GM12874 (cell line): ENCODE data around the gene SRD5A3.
A peak's percentile ranks its signal among the peaks of the same experiment; 100 is the strongest.

Source experiments
- TF ChIP-seq, protein P1 (sequence below): IDR thresholded peaks from 2 replicates; pipeline ENCODE4 v1.5.1; 2011; ENCODE audit warnings: low read depth, mild to moderate bottlenecking, control low read depth, low read length, moderate library complexity; ENCODE audit not compliant: insufficient read depth

The SRD5A3 gene

DNA sequence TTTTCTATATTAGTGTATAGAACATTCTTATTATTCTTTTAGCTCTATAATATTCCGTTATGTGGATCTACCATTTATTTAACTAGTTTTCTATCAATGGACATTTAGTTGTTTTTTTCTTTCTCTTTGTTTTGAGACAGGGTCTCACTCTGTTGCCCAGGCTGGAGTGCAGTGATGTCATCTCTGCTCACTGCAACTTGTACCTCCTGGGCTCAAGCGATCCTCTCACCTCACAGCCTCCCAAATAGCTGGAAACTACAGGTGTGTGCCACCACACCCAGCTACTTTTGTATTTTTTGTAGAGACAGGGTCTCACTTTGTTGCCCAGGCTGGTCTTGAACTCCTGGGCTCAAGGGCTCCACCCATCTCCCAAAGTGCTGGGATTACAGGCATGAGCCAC lies 60.5 kb downstream of the SRD5A3 start:
- TF ChIP-seq, protein P1, sequence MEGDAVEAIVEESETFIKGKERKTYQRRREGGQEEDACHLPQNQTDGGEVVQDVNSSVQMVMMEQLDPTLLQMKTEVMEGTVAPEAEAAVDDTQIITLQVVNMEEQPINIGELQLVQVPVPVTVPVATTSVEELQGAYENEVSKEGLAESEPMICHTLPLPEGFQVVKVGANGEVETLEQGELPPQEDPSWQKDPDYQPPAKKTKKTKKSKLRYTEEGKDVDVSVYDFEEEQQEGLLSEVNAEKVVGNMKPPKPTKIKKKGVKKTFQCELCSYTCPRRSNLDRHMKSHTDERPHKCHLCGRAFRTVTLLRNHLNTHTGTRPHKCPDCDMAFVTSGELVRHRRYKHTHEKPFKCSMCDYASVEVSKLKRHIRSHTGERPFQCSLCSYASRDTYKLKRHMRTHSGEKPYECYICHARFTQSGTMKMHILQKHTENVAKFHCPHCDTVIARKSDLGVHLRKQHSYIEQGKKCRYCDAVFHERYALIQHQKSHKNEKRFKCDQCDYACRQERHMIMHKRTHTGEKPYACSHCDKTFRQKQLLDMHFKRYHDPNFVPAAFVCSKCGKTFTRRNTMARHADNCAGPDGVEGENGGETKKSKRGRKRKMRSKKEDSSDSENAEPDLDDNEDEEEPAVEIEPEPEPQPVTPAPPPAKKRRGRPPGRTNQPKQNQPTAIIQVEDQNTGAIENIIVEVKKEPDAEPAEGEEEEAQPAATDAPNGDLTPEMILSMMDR, result no peak

DNA sequence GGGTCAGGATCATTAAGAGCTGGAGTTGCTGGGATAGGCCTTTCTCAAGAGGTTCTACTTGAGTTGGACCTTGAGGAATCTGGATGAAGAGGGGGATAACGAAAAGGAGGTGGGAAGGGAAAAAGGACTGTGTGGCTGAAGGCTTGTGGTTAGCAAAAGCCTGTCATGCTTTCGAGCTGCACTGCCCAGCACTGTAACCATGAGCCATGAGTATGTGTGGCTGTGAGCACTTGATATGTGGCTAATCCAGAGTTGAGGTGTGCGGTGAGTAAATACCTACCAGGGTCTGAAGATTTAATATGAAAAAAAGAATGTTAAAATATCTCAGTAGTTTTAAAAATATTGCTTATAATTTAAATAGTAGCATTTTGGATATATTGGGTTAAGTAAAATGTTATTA lies 61.1 kb downstream of the SRD5A3 start:
- TF ChIP-seq, protein P1, result no peak

DNA sequence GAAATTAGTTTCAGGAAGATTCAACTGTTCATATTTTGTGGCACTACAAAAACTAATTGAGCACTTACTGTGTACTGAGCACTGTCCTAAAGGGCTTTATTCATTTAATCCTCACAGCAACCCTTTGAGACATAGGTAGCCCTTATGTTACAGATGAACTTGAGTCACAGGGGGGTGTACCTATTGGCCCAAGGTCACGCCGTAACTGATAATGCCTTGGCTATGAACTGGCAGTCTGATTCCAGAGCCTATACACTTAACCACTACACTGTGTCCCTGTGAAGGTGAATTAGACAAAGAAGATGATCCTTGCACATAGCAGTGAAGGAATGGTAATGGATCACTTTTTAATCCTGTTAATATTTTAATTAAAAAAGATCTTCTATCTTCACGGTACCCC lies 61.7 kb downstream of the SRD5A3 start:
- TF ChIP-seq, protein P1, result no peak

GRCh38 chr4:55409468-55410171 lies 63.6 kb downstream of the SRD5A3 start:
- TF ChIP-seq, protein P1, result peak; percentile 53

DNA sequence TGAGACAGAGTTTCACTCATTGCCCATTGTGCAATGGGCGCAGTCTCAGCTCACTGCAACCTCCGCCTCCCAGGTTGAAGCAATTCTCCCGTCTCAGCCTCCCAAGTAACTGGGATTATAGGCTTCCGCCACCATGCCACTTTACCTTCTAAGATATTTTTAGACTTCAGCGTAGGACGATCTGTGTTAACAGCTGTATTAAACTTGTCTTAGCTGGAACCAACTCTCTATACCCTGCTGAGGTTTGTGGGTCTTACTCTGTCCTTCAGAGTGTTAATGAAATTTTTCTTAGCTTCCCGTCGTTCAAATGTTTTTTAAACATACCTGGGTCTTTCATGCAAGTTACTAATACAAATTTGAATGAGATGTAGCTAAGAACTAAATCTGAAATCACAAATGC lies 64.4 kb downstream of the SRD5A3 start:
- TF ChIP-seq, protein P1, result no peak

DNA sequence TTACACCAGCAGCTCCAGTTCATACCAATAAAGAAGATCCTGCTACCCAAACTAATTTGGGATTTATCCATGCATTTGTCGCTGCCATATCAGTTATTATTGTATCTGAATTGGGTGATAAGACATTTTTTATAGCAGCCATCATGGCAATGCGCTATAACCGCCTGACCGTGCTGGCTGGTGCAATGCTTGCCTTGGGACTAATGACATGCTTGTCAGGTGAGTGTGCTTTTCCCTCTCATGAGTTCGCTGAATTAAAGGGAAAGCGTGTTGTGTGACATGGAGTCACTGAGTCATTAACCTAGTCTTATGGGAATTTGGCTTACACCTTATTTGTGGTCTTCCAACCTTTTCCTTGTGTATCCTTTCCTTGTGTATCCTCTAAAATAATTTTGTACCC lies 65.6 kb downstream of the SRD5A3 start:
- TF ChIP-seq, protein P1, result no peak

- TF ChIP-seq, protein P1, result no peak
These were observed 70.1 kb downstream of the SRD5A3 start for GRCh38 chr4:55416176-55416575.
